Tibial nerve (tissue), 4 donors: Measurements from ENCODE around the gene SMC3. TPM values are rescaled to one million over a fixed set of nuclear protein-coding genes. Genes with fewer than 3 reads are reported as not detected.

Experiments
- DNase-seq, 2 donors: peaks; one replicate each; pipeline ENCODE4 v3.0.0-alpha.2; 2019; ENCODE audit warnings: low spot score in 2 of 2
- H3K27ac ChIP-seq, 4 donors: fragments of 200-600 bp; sonication (generic) in 3 of 4; one replicate each; pipeline ENCODE4 v1.5.1; 2017 to 2019; ENCODE audit warnings: mild to moderate bottlenecking in 1 of 4
- H3K27me3 ChIP-seq, 2 donors: fragments of 200-600 bp; sonication (generic) in 1 of 2; one replicate each; pipeline versions ENCODE4 v1.5.1 to v1.6.0; 2017 to 2019
- H3K36me3 ChIP-seq, 3 donors: fragments of 200-600 bp; sonication (generic); one replicate each; pipeline ENCODE4 v1.5.1; 2018 to 2019
- H3K4me1 ChIP-seq, 4 donors: fragments of 200-600 bp; sonication (generic) in 3 of 4; one replicate each; pipeline ENCODE4 v1.5.1; 2017 to 2019
- H3K4me3 ChIP-seq, 4 donors: fragments of 200-600 bp; sonication (generic) in 3 of 4; one replicate each; pipeline ENCODE4 v1.5.1; 2017 to 2019; ENCODE audit warnings: mild to moderate bottlenecking in 1 of 4, moderate library complexity in 1 of 4
- H3K9me3 ChIP-seq, 4 donors: fragments of 200-600 bp; sonication (generic) in 3 of 4; one replicate each; pipeline ENCODE4 v1.5.1; 2017 to 2019
- EP300 ChIP-seq, 2 donors: sonication (generic); formaldehyde crosslinking; IDR thresholded peaks; one replicate each; pipeline ENCODE4 v1.6.1; 2017; ENCODE audit warnings: antibody characterized with exemption in 2 of 2, mild to moderate bottlenecking in 1 of 2
- POLR2A ChIP-seq, 2 donors: fragments of 450-650 bp; IDR thresholded peaks; one replicate each; pipeline ENCODE4 v1.6.1; 2017; ENCODE audit warnings: antibody characterized with exemption in 2 of 2, mild to moderate bottlenecking in 2 of 2, moderate library complexity in 2 of 2
- WGBS, 2 donors: methylation state at CpG; one replicate each; pipeline ENCODE4 v1.1.5; 2018; 5-methylcytosine and 5-hydroxymethylcytosine counted together
- total RNA-seq, 4 donors: library from RNA; depleted of rRNA; stranded (reverse); fragments of >200 nt; gene quantifications; one replicate each; pipeline ENCODE4 v1.1.0, GENCODE V29; 2016
- TF ChIP-seq, protein P1 (sequence below), 5 experiments: fragments of 200-600 bp in 3 of 5; fragments of 450-650 bp in 2 of 5; sonication (generic) in 3 of 5; IDR thresholded peaks; one replicate each; pipeline ENCODE4 v1.5.1; 2016 to 2019; ENCODE audit warnings: antibody characterized with exemption in 5 of 5, mild to moderate bottlenecking in 3 of 5, moderate library complexity in 2 of 5

SMC3 gene
- total RNA-seq, 4 donors from 2014 or later, result 31.0 to 41.4 (median 33.4) TPM

DNA sequence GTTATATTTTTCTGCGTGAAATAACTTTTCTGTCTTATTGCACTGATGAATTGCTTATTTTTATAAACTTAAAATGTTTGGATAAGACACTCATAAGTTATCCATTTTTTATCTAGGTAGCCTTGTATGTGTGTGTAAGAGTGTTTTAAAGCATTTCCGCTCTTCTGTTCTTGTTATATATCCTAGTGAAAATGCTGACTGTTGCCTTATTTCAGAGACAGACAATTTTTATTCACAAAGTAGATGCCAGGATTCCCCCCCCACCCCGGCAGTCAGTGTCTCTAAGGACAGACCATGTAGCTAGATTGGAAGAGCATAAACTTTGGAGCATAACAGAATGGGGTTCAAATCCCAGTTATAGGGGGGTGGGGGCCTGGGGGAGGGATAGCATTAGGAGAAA, 1.6 kb downstream of the SMC3 start:
- 45 to 48% methylated on average over 3 of the region's 3 CpGs for WGBS, 2 donors
- no peak for DNase-seq
- TF ChIP-seq POLR2A (IDR thresholded peaks at IDR 0.05) (no peak), EP300 (IDR thresholded peaks at IDR 0.05) (no peak)
- Histone ChIP-seq H3K4me1 (peaks cover 0 to 55% (median 20%) of the 10 kb centered on the region in 4 donors), H3K36me3 (no peaks in the 10 kb centered on the region), H3K9me3 (no peaks in the 10 kb centered on the region), H3K4me3 (peak overlapping the region in 1 of 4 donors; percentile 99), H3K27ac (no peak overlapping the region), H3K27me3 (no peaks in the 10 kb centered on the region)

DNA sequence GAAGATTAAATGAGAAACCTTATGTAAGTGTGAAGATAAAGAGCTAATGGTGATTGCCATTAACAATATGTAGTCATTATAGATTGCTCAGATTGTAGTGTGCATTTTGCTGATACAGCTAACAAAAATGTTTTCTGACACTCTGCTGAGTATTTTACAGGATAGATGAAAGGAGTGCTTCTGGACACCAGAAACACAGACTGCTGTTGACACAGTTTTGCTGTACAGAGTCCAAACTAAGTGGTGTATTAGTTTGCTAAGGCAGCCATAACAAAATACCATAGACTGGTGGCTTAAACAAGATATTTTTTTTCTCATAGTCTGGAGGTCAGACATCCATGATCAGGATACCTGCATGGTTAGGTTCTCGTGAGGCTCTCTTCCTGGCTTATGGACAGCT, 2.2 kb downstream of the SMC3 start:
- TF ChIP-seq POLR2A (IDR thresholded peaks at IDR 0.05) (no peak), EP300 (IDR thresholded peaks at IDR 0.05) (no peak)
- TF ChIP-seq, protein P1, sequence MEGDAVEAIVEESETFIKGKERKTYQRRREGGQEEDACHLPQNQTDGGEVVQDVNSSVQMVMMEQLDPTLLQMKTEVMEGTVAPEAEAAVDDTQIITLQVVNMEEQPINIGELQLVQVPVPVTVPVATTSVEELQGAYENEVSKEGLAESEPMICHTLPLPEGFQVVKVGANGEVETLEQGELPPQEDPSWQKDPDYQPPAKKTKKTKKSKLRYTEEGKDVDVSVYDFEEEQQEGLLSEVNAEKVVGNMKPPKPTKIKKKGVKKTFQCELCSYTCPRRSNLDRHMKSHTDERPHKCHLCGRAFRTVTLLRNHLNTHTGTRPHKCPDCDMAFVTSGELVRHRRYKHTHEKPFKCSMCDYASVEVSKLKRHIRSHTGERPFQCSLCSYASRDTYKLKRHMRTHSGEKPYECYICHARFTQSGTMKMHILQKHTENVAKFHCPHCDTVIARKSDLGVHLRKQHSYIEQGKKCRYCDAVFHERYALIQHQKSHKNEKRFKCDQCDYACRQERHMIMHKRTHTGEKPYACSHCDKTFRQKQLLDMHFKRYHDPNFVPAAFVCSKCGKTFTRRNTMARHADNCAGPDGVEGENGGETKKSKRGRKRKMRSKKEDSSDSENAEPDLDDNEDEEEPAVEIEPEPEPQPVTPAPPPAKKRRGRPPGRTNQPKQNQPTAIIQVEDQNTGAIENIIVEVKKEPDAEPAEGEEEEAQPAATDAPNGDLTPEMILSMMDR (IDR thresholded peaks at IDR 0.05), result no peak
- Histone ChIP-seq H3K27me3 (no peaks in the 10 kb centered on the region), H3K4me1 (peaks cover 0 to 58% (median 23%) of the 10 kb centered on the region in 4 donors), H3K27ac (no peak overlapping the region), H3K4me3 (no peak overlapping the region), H3K36me3 (no peaks in the 10 kb centered on the region), H3K9me3 (no peaks in the 10 kb centered on the region)
- DNase-seq, result no peak
- 83 to 86% methylated on average over 1 of the region's 1 CpG for WGBS, 2 donors

DNA sequence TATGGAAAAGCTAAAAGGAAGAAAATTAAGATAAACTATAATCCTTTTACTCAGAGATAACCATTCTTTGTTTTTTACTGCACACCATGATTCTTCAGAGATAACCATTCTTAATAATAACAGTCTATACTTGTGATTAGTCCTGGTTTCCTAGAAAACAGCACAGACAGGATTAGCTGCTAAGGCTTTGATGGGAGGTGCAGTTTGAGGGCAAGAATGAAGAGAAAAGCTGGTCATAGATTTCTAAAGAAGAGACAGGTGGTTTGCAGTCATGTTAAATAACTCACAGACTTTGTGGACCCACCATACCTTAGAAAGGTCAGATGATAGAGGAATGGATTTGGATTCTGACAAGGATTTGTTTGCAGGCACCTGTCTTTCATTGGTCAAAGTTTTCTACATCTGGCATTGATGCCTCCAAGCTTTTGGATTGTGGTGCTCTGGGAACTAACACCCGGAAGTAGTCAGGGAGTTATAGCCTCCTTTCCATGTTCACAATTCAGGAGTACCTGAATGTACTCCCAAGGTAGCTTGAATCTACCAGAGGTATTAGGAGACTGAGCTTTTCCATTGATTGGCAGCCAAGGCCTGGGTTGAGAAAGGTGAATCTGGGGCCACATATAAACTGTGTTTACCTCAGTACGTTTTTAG, 3.7 kb downstream of the SMC3 start:
- peaks cover 0 to 62% (median 23%) of the 10 kb centered on the region in 4 donors for H3K4me1 ChIP-seq
- no peak overlapping the region for H3K4me3 ChIP-seq
- H3K36me3 ChIP-seq, result no peaks in the 10 kb centered on the region
- no peak overlapping the region for H3K27ac ChIP-seq
- H3K27me3 ChIP-seq, result no peaks in the 10 kb centered on the region
- no peak for DNase-seq
- H3K9me3 ChIP-seq, result no peaks in the 10 kb centered on the region
- TF ChIP-seq EP300 (IDR thresholded peaks at IDR 0.05) (no peak), POLR2A (IDR thresholded peaks at IDR 0.05) (no peak)
- TF ChIP-seq, protein P1 (IDR thresholded peaks at IDR 0.05), result no peak
- 72 to 85% methylated on average over 2 of the region's 2 CpGs for WGBS, 2 donors

GRCh38 chr10:110572862-110573261, 5.4 kb downstream of the SMC3 start:
- Histone ChIP-seq H3K27me3 (no peaks in the 10 kb centered on the region), H3K9me3 (no peaks in the 10 kb centered on the region), H3K4me3 (no peak overlapping the region), H3K4me1 (peaks cover 0 to 58% (median 20%) of the 10 kb centered on the region in 4 donors), H3K36me3 (peaks cover 0 to 5% (median 1%) of the 10 kb centered on the region in 3 donors), H3K27ac (no peak overlapping the region)
- no peak for DNase-seq
- TF ChIP-seq EP300 (IDR thresholded peaks at IDR 0.05) (no peak), POLR2A (IDR thresholded peaks at IDR 0.05) (no peak)
- TF ChIP-seq, protein P1 (IDR thresholded peaks at IDR 0.05), result no peak
- 71 to 80% methylated on average over 2 of the region's 2 CpGs for WGBS, 2 donors

DNA sequence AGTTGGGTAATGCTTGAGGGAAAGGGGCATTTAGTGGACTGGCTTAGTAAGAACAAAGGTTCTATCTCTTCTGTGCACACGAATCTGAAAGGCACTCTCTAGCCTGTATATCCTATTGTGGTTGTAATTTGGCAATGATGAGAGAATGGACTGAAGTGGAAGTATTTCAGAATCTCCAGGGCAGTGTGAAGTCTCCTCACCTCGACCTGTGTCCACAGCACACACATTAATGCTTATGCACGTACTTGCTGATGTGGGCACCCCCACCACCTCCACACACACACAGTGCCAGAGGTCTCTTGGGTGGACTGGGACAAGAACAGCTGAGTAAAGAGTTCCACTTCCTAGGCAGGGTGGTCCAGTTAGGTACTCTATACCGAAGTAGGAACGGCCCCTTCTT, 6.9 kb downstream of the SMC3 start:
- TF ChIP-seq EP300 (IDR thresholded peaks at IDR 0.05) (no peak), POLR2A (IDR thresholded peaks at IDR 0.05) (no peak)
- TF ChIP-seq, protein P1 (IDR thresholded peaks at IDR 0.05), result no peak
- Histone ChIP-seq H3K27ac (no peak overlapping the region), H3K36me3 (peaks cover 0 to 21% (median 9%) of the 10 kb centered on the region in 3 donors), H3K4me3 (no peak overlapping the region), H3K9me3 (no peaks in the 10 kb centered on the region), H3K27me3 (no peaks in the 10 kb centered on the region), H3K4me1 (peaks cover 0 to 48% (median 14%) of the 10 kb centered on the region in 4 donors)
- 70 to 75% methylated on average over 5 of the region's 5 CpGs for WGBS, 2 donors
- DNase-seq, result no peak
